Testis (tissue), 2 donors: ENCODE measurements around the gene PAXX.

Experiments
- POLR2A ChIP-seq: fragments of 450-650 bp; IDR thresholded peaks from one replicate; pipeline ENCODE4 v1.6.1; 2017; ENCODE audit warnings: antibody characterized with exemption, mild to moderate bottlenecking, moderate library complexity
- TF ChIP-seq, protein P1 (sequence below), 3 experiments: fragments of 450-650 bp in 2 of 3; fragments of 200-600 bp in 1 of 3; sonication (generic) in 1 of 3; IDR thresholded peaks; one replicate each; pipeline ENCODE4 v1.5.1; 2016 to 2019; ENCODE audit warnings: antibody characterized with exemption in 3 of 3, mild to moderate bottlenecking in 2 of 3, moderate library complexity in 1 of 3

DNA sequence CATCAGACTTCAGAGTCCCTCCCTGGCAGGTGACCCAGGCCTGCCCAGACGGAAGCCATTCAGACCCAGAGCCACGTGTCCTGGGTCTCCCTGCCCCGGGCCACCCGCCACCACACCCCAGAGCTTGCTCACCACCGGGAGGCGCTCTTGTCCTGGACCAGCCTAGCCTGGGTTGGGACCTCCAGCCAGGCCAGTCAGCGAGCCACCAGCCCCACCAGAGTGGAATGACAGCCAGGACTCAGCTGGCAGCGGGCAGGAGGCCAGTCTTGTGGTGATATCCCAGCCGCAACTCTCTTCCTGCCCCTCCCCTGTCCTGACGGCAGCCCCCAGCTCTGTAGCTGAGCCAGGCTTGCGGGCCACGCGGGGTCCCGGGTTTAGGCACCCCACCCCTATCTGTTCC lies 16.6 kb upstream of the PAXX start:
- no peak for TF ChIP-seq POLR2A
- TF ChIP-seq, protein P1, sequence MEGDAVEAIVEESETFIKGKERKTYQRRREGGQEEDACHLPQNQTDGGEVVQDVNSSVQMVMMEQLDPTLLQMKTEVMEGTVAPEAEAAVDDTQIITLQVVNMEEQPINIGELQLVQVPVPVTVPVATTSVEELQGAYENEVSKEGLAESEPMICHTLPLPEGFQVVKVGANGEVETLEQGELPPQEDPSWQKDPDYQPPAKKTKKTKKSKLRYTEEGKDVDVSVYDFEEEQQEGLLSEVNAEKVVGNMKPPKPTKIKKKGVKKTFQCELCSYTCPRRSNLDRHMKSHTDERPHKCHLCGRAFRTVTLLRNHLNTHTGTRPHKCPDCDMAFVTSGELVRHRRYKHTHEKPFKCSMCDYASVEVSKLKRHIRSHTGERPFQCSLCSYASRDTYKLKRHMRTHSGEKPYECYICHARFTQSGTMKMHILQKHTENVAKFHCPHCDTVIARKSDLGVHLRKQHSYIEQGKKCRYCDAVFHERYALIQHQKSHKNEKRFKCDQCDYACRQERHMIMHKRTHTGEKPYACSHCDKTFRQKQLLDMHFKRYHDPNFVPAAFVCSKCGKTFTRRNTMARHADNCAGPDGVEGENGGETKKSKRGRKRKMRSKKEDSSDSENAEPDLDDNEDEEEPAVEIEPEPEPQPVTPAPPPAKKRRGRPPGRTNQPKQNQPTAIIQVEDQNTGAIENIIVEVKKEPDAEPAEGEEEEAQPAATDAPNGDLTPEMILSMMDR (IDR thresholded peaks at IDR 0.05), result peak in 1 of 3 experiments; percentile 15
